Measurements from ENCODE around the gene ALK. TPM values are rescaled to one million over a fixed set of nuclear protein-coding genes. Genes with fewer than 3 reads are reported as not detected.

Gene ALK
- total RNA-seq, 2 donors from 2014 or later = not detected

DNA sequence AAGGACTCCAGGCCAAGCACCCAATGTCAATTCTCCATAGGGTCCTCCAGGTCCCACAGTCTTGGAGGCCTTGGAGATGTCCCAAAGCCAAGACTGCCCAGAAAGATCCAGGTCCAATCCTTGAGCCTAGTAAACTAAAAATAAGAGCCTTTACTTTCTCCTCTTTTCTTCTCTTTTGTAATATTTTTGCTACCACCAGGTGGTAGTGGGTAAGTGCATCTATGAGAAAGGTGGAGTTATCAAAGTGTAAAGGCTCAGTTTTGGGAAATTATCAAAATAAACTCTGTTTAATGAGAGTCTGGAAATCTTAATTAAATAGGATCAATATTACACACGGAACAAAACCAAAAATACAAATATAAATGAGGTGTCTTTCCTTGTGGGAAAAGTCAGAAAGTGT, 276.4 kb downstream of the ALK start:
- no peaks in the 10 kb centered on the region for H3K36me3 Mint-ChIP-seq (ENCODE audit: low read depth)
- peaks cover 12% of the 10 kb centered on the region for H3K27me3 Mint-ChIP-seq
- H3K4me3 Mint-ChIP-seq = no peak overlapping the region
- H3K27ac Mint-ChIP-seq = no peak overlapping the region
- DNase-seq (no peak), ATAC-seq (no peak)
- no peaks in the 10 kb centered on the region for H3K9me3 ChIP-seq (ENCODE audit: control insufficient read depth, low read length, poor library complexity, severe bottlenecking)
- H3K4me1 Mint-ChIP-seq = no peaks in the 10 kb centered on the region

DNA sequence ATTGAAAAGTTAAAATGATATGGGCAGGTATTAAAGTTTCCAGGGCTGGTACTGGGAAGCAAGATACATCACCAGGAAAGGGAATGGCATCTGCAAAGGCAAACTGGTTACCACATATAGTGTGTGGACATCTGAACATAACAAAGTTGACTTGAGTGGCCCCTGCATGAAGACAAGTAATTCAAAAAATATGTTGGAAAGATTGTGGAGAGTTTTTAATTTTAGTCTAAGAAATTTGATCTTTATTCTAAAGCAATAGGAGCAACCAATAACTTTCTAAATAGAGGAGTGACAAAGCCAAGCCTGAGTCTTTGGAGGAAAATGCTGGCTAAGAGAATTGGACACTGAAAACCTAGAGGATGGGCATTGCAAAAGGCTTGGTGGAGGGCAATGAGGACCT, 278.2 kb downstream of the ALK start:
- H3K27ac Mint-ChIP-seq = no peak overlapping the region
- no peaks in the 10 kb centered on the region for H3K9me3 ChIP-seq (ENCODE audit: control insufficient read depth, low read length, poor library complexity, severe bottlenecking)
- no peaks in the 10 kb centered on the region for H3K4me1 Mint-ChIP-seq
- DNase-seq = no peak
- H3K4me3 Mint-ChIP-seq = no peak overlapping the region
- peaks cover 20% of the 10 kb centered on the region for H3K27me3 Mint-ChIP-seq
- no peaks in the 10 kb centered on the region for H3K36me3 Mint-ChIP-seq (ENCODE audit: low read depth)
- no peak for ATAC-seq

DNA sequence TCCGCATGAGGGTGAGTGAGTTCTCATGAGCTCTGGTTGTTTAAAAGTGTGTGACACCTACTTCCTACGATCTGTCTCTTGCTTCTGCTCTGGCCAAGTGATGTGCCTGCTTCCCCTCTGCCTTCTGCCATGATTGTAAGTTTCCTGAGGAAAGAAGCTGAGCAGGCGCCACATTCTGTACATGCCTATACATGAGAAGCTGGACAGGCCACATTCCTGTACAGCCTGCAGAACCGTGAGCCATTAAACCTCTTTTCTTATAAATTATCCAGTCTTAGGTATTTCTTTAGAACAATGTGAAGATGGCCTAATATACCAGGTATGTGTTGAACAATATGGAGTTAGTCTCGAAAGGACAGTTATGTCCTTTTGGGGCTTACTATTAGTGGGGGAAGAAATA, 281.0 kb downstream of the ALK start:
- DNase-seq (no peak), ATAC-seq (no peak)
- H3K27ac Mint-ChIP-seq = no peak overlapping the region
- no peaks in the 10 kb centered on the region for H3K4me1 Mint-ChIP-seq
- peaks cover 28% of the 10 kb centered on the region for H3K27me3 Mint-ChIP-seq
- H3K36me3 Mint-ChIP-seq (ENCODE audit: low read depth) = no peaks in the 10 kb centered on the region
- H3K4me3 Mint-ChIP-seq = no peak overlapping the region
- no peaks in the 10 kb centered on the region for H3K9me3 ChIP-seq (ENCODE audit: control insufficient read depth, low read length, poor library complexity, severe bottlenecking)

- no peaks in the 10 kb centered on the region for H3K4me1 Mint-ChIP-seq
- H3K36me3 Mint-ChIP-seq (ENCODE audit: low read depth) = no peaks in the 10 kb centered on the region
- H3K9me3 ChIP-seq (ENCODE audit: control insufficient read depth, low read length, poor library complexity, severe bottlenecking) = no peaks in the 10 kb centered on the region
- DNase-seq = no peak
- no peak for ATAC-seq
- peaks cover 45% of the 10 kb centered on the region for H3K27me3 Mint-ChIP-seq
- no peak overlapping the region for H3K4me3 Mint-ChIP-seq
- H3K27ac Mint-ChIP-seq = no peak overlapping the region
Observed at GRCh38 chr2:29638641-29639040, 282.7 kb downstream of the ALK start.

DNA sequence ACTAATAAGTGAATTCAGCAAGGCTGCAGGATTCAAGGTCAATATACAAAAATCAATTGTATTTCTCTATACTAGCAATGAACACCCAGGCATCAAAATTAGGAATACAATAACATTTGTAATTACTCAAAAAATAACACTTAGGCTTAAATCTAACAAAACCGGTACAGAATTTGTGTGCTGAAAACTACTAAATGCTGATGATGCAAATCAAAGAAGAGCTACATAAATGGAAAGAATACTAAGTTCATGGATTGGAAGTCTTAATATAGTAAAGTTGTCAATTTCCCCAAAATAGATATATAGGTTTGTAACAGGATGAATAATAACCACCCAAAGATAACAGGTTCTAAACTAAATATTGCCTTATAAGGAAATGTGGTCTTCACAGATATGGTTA, 286.5 kb downstream of the ALK start:
- no peak overlapping the region for H3K27ac Mint-ChIP-seq
- ATAC-seq = no peak
- H3K4me1 Mint-ChIP-seq = no peaks in the 10 kb centered on the region
- H3K27me3 Mint-ChIP-seq = peaks cover 60% of the 10 kb centered on the region
- H3K36me3 Mint-ChIP-seq (ENCODE audit: low read depth) = no peaks in the 10 kb centered on the region
- no peak for DNase-seq
- no peaks in the 10 kb centered on the region for H3K9me3 ChIP-seq (ENCODE audit: control insufficient read depth, low read length, poor library complexity, severe bottlenecking)
- H3K4me3 Mint-ChIP-seq = no peak overlapping the region

DNA sequence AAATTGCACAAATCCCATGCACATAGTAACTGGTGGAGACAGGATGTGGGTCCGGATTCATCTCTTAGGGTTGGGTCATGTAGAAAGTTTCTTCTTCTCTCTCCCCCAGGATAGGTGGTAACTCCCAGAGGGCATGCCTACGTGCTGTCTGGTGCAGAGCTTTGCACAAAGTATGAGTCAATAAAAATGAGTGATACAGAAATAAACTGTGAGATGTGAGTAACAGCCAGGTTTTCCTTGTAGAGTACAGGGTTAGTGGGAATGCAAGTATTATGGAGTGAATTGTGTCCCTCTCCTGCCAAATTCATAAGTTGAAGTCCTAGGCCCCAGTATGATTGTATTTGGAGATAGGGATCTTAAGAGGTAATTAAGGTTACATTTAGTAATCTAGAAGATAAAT, 289.4 kb downstream of the ALK start:
- H3K9me3 ChIP-seq (ENCODE audit: control insufficient read depth, low read length, poor library complexity, severe bottlenecking) = no peaks in the 10 kb centered on the region
- ATAC-seq = no peak
- DNase-seq = no peak
- H3K36me3 Mint-ChIP-seq (ENCODE audit: low read depth) = no peaks in the 10 kb centered on the region
- no peaks in the 10 kb centered on the region for H3K4me1 Mint-ChIP-seq
- no peak overlapping the region for H3K4me3 Mint-ChIP-seq
- H3K27me3 Mint-ChIP-seq = peaks cover 61% of the 10 kb centered on the region
- no peak overlapping the region for H3K27ac Mint-ChIP-seq

- H3K27ac Mint-ChIP-seq = no peak overlapping the region
- peaks cover 74% of the 10 kb centered on the region for H3K27me3 Mint-ChIP-seq
Observed at GRCh38 chr2:29629495-29629894, 291.9 kb downstream of the ALK start.

GRCh38 chr2:29628862-29629261, 292.5 kb downstream of the ALK start:
- no peak overlapping the region for H3K27ac Mint-ChIP-seq
- H3K4me3 Mint-ChIP-seq = no peak overlapping the region
- H3K9me3 ChIP-seq (ENCODE audit: control insufficient read depth, low read length, poor library complexity, severe bottlenecking) = no peaks in the 10 kb centered on the region
- H3K36me3 Mint-ChIP-seq (ENCODE audit: low read depth) = no peaks in the 10 kb centered on the region
- ATAC-seq (no peak), DNase-seq (no peak)
- no peaks in the 10 kb centered on the region for H3K4me1 Mint-ChIP-seq
- H3K27me3 Mint-ChIP-seq = peaks cover 74% of the 10 kb centered on the region

More at GRCh38 chr2:29629495-29629894, 291.9 kb downstream of the ALK start:
- H3K4me1 Mint-ChIP-seq = no peaks in the 10 kb centered on the region
- DNase-seq = no peak
- no peak overlapping the region for H3K4me3 Mint-ChIP-seq
- ATAC-seq = no peak
- H3K36me3 Mint-ChIP-seq (ENCODE audit: low read depth) = no peaks in the 10 kb centered on the region
- H3K9me3 ChIP-seq (ENCODE audit: control insufficient read depth, low read length, poor library complexity, severe bottlenecking) = no peaks in the 10 kb centered on the region

GRCh38 chr2:29628108-29628745, 293.2 kb downstream of the ALK start:
- no peaks in the 10 kb centered on the region for H3K9me3 ChIP-seq (ENCODE audit: control insufficient read depth, low read length, poor library complexity, severe bottlenecking)
- DNase-seq (no peak), ATAC-seq (no peak)
- Mint-ChIP-seq H3K36me3 (ENCODE audit: low read depth) (no peaks in the 10 kb centered on the region), H3K27me3 (peaks cover 68% of the 10 kb centered on the region), H3K4me1 (no peaks in the 10 kb centered on the region), H3K27ac (no peak overlapping the region), H3K4me3 (no peak overlapping the region)

DNA sequence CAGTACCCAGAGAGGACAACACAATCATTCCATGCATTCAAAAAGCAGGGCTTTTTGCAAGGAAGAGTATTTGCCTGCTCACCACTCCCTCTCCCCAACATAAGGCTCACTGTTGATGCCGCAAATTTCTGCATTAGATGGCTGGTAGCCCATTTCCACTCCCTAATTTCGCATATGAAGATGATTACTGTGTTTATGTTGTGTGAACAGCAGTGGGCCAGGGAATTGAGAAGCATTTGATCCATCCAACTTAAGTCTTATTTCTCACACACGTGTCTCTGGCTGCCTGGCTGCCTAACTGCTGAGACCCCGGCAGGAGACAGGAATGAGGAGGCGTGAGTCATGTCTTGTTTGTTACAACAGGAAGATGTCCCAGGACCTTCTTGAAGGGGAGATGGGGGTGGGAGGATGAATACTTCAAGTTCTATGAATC, 294.1 kb downstream of the ALK start:
- H3K27me3 Mint-ChIP-seq = peaks cover 64% of the 10 kb centered on the region
- H3K9me3 ChIP-seq (ENCODE audit: control insufficient read depth, low read length, poor library complexity, severe bottlenecking) = no peaks in the 10 kb centered on the region
- ATAC-seq (no peak), DNase-seq (no peak)
- no peaks in the 10 kb centered on the region for H3K4me1 Mint-ChIP-seq
- H3K36me3 Mint-ChIP-seq (ENCODE audit: low read depth) = no peaks in the 10 kb centered on the region
- no peak overlapping the region for H3K27ac Mint-ChIP-seq
- no peak overlapping the region for H3K4me3 Mint-ChIP-seq

GRCh38 chr2:29620890-29621289, 300.5 kb downstream of the ALK start:
- no peaks in the 10 kb centered on the region for H3K9me3 ChIP-seq (ENCODE audit: control insufficient read depth, low read length, poor library complexity, severe bottlenecking)
- H3K27me3 Mint-ChIP-seq = peaks cover 35% of the 10 kb centered on the region
- no peak for DNase-seq
- no peak for ATAC-seq
- H3K4me1 Mint-ChIP-seq = no peaks in the 10 kb centered on the region
- H3K36me3 Mint-ChIP-seq (ENCODE audit: low read depth) = no peaks in the 10 kb centered on the region
- no peak overlapping the region for H3K4me3 Mint-ChIP-seq
- no peak overlapping the region for H3K27ac Mint-ChIP-seq

DNA sequence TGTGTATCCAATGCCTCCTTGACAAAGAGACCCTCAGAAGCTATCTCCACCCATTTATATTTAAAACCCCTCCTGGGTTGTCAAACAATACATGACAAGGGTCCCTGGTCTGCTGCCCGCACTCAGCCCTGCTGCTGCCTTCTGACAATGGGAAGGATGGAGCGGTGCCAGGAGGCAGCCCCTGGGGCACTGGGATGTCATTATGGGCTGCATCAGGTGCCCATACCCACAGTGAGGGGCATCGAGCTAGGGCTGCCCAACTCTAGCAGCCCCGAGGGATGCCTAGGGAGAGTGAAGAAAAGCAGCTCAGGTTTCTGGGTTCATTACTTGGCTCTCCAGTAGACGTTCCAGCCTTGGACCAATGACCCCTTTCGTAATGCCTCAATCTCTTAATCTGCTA, 301.7 kb downstream of the ALK start:
- DNase-seq = no peak
- no peak for ATAC-seq
- Mint-ChIP-seq H3K27ac (no peak overlapping the region), H3K4me3 (no peak overlapping the region), H3K4me1 (no peaks in the 10 kb centered on the region), H3K27me3 (peaks cover 32% of the 10 kb centered on the region), H3K36me3 (ENCODE audit: low read depth) (no peaks in the 10 kb centered on the region)
- H3K9me3 ChIP-seq (ENCODE audit: control insufficient read depth, low read length, poor library complexity, severe bottlenecking) = no peaks in the 10 kb centered on the region

DNA sequence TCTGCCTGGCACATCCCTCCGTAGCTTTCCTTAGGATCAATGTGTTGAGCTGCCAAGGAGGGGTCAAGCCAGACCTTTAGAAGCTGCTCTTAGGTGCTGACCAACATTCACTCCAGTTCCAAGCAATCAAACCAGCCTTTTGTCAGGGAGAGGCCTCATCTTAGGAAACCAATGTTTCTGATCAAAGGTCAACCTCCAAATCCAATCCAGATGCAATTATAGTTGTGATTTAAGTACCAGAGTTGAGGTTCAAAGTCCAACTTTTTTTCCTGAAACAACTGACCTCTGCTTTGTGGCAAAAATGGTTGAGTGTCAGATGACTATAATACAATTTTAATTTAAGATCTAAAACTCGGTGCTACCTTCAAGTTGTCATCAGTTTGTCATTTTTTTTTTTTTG, 303.4 kb downstream of the ALK start:
- no peaks in the 10 kb centered on the region for H3K9me3 ChIP-seq (ENCODE audit: control insufficient read depth, low read length, poor library complexity, severe bottlenecking)
- ATAC-seq = no peak
- H3K4me1 Mint-ChIP-seq = no peaks in the 10 kb centered on the region
- no peaks in the 10 kb centered on the region for H3K36me3 Mint-ChIP-seq (ENCODE audit: low read depth)
- peaks cover 39% of the 10 kb centered on the region for H3K27me3 Mint-ChIP-seq
- no peak overlapping the region for H3K4me3 Mint-ChIP-seq
- no peak overlapping the region for H3K27ac Mint-ChIP-seq
- no peak for DNase-seq

DNA sequence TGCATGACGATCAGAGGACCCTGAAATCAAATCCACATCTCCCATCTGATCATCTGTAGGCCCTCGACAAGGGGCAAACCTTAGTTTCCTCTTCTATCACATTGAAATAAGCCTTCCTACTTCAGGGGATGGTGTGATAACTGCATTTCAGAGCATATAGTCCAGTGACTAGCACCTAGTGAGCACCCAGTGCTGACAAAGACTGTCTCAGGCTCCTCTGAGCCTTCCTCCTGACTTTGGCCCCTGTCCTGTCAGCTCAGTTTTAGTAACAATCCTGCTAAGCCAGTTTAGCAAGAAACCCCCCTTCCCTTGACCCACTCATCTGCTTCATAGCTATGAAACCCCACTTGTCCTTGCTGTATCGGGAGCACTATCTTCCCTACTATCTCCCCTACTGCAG, 304.0 kb downstream of the ALK start:
- Mint-ChIP-seq H3K4me1 (no peaks in the 10 kb centered on the region), H3K27ac (no peak overlapping the region), H3K27me3 (peaks cover 44% of the 10 kb centered on the region), H3K36me3 (ENCODE audit: low read depth) (no peaks in the 10 kb centered on the region), H3K4me3 (no peak overlapping the region)
- DNase-seq (no peak), ATAC-seq (no peak)
- H3K9me3 ChIP-seq (ENCODE audit: control insufficient read depth, low read length, poor library complexity, severe bottlenecking) = no peaks in the 10 kb centered on the region

Measured in T-helper 17 cell (primary cell).